OCI-LY3 (cell line): ENCODE results near the gene WBP1.

Experiments
- CTCF ChIP-seq: fragments of 200-600, 300-600 bp; sonication (generic); IDR thresholded peaks from 2 replicates; pipeline ENCODE4 v1.5.1; 2014; ENCODE audit warnings: antibody characterized with exemption, low read length, low read depth
- EZH2phosphoT487 ChIP-seq: fragments of 200-600 bp; shearing (Covaris generic); IDR thresholded peaks from 2 replicates; pipeline ENCODE4 v1.6.1; 2018; ENCODE audit warnings: antibody characterized with exemption, mixed run types, low read depth

- TF ChIP-seq CTCF (no peak), EZH2phosphoT487 (no peak)
Observed at GRCh38 chr2:74491648-74492544, 33.7 kb downstream of the WBP1 start.
